HG03439 (cell line): ENCODE measurements around the gene NGRN.
"Not testable (repeated sequence)": the region's sequence is repeated elsewhere in the genome, so short reads cannot be mapped to it uniquely, and the experiment has no call there.

Experiments used
- ATAC-seq: cut with Tn5 transposase; IDR thresholded peaks from one replicate; pipeline ENCODE4 v1.9.1; 2021; ENCODE audit warnings: mild to moderate bottlenecking, moderate library complexity; ENCODE audit not compliant: unreplicated experiment

NGRN gene

GRCh38 chr15:90234096-90234988 lies 31.1 kb upstream of the NGRN start, which contains the start of gene GDPGP1:
Gene GDPGP1, plus strand, starts transcription at chr15:90234209. Its CDS starts 6,700 bp downstream, at chr15:90240909.
- peak; percentile 58 for ATAC-seq

- no peak for ATAC-seq
Observed at GRCh38 chr15:90239371-90239770, 26.1 kb upstream of the NGRN start.

GRCh38 chr15:90240856-90241255 lies 24.6 kb upstream of the NGRN start:
- ATAC-seq, result no peak

- no peak for ATAC-seq
Observed at GRCh38 chr15:90241343-90242192, 23.9 kb upstream of the NGRN start.

DNA sequence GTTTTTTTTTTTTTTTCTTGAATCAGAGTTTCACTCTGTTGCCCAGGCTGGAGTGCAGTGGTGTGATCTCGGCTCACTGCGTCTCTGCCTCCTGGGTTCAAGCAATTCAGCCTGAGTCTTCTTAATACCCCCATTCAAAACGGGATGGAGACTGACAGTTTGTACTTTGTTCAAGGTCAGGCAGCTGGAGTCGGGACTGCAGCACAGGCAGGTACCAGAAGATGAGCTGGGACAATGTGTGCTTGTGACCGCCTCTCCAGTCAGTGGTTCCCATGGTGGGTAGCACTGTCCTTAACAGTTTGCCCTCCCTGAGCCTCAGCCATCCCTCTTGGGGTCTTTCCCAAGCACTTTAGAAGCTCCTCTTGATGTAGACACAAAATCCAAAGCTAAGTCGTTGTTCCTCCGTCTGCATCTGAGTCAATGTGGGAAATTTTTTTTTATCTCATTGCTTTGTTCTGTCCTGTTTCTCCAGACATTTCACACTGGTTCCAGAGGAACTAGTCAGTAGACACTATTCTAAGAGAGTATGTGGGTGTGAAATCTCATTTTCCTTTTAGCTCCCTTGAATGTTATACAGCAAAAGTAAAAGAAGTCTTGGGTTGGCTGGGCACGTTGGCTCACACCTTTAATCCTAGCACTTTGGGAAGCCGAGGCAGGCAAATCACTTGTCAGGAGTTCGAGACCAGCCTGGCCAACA lies 21.4 kb upstream of the NGRN start:
- ATAC-seq, result no peak

DNA sequence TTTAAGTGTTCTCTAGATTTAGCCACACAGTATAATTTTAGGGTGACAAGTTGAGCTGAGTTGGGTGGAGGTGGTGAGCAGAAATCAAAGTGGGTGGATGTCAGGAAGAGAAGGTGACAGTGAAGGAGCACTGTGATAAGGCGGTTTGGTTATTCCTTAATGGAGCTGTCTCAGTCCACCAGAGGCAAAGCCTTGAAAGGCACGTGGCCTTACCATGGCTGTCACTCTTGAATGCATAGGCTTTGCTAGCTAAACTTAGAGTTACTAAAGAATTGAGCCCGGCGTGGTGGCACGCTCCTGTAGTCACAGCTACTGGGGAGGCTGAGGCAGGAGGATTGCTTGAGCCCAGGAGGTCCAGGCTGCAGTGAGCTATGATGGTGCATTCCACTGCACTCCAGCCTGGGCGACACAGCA lies 16.7 kb upstream of the NGRN start:
- no peak for ATAC-seq

- no peak for ATAC-seq
Observed at GRCh38 chr15:90249203-90249863, 16.1 kb upstream of the NGRN start, which contains the start of gene TTLL13. Gene TTLL13, plus strand, starts transcription at chr15:90249556. Its CDS starts 1,075 bp downstream, at chr15:90250631.

DNA sequence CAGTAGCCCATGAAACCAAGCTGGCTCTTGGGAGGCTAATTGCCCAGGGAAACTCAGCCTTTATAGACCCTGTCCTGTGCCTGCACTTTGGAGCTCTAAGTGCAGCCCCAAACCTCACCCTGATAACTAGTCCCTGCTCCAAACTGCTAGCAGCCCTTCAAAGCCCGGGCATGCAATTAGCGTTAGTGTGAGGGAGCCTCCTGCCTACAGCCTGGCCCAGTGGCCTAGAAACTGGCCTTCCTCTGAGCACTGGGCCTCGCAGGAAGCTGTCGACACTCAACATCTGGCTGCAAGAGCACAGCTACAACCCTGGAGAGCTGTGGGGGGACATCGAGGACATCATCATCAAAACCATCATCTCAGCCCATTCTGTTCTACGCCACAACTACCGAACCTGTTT lies 7.7 kb upstream of the NGRN start:
- ATAC-seq, result no peak

GRCh38 chr15:90259524-90259923 lies 5.9 kb upstream of the NGRN start:
- ATAC-seq, result peak; percentile 58

DNA sequence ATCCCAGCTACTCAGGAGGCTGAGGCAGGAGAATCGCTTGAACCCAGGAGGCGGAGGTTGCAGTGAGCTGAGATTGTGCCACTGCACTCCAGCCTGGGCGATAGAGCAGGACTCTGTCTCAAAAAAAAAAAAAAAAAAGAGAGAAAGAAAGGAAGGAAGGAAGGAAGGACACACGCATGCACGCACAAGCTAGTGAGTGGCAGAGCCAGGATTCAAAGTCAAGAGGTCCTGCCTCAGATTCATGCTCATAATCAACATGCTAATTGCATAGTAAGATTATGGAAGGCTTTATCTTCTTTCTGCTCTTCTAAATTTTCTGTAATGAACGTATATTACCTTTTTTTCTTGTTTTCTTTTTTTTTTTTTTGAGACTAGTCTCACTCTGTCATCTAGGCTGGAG lies 4.7 kb upstream of the NGRN start:
- ATAC-seq, result not testable (repeated sequence)

DNA sequence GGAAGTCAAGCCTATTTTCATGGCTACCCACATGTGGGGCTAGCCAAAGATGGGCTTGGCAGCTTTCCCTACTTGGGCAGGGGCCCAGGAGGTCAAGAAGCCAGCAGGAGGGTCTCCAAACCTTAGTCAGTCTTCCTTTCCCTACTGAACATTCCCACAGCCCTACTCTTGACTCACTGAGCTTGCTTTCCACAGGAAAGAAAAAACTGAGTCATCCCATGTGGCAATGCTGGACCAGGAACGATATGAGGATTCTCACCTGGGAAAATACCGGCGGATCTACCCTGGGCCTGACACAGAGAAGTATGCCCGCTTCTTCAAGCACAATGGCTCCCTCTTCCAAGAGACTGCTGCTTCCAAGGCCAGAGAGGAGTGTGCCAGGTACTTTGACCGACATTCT lies 3.7 kb upstream of the NGRN start:
- ATAC-seq, result no peak

DNA sequence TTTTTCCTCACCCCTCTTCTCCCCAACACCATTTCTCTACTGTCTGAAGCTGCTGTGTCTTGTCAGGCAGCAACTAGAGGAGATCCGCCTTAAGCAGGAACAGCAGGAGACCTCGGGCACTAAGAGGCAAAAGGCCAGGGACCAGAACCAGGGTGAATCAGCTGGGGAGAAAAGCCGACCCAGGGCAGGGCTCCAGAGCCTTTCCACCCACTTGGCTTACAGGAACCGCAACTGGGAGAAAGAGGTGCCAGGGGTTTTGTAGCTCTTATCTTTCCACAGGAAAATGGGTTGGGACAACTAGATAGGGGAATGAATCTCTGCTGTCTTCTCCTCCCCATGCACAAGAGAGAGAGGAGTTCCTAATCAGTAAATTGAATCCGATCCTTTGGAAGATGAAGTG lies 3.0 kb upstream of the NGRN start:
- ATAC-seq, result no peak

- ATAC-seq, result no peak
Observed at GRCh38 chr15:90264671-90265070, 801 bp upstream of the NGRN start.

- no peak for ATAC-seq
Observed at GRCh38 chr15:90266061-90266431, 574 bp downstream of the NGRN start.

GRCh38 chr15:90266485-90266884 lies 1.0 kb downstream of the NGRN start:
- ATAC-seq, result no peak

- ATAC-seq, result no peak
Observed at GRCh38 chr15:90268415-90268814, 2.9 kb downstream of the NGRN start.

- ATAC-seq, result no peak
Observed at GRCh38 chr15:90270502-90271150, 5.2 kb downstream of the NGRN start.

DNA sequence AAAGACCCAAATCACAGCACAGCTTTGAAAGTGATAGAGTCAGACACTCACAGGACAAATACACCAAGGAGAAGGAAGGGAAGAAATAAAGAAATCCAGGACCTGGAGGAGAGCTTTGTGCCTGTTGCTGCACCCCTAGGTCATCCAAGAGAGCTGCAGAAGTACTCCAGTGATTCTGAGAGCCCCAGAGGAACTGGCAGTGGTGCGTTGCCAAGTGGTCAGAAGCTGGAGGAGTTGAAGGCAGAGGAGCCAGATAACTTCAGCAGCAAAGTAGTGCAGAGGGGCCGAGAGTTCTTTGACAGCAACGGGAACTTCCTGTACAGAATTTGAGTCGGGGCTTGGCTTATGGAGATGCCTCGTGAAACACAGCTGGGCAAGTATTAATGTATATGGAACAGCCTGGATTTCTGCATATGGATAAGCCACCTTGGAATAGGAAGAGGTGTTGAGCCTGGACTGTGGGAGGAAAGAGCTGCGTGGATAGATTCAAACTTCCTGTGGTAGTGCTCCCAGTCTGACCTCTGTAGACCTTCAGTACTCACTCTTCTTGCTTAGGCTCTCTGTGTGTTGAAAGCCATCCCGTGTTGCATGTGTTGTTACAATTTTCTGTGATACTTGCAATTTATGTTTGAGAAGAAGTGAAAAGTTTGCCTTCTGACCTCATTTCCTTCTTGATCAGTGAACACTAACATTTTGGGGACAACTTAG lies 6.1 kb downstream of the NGRN start:
- no peak for ATAC-seq

GRCh38 chr15:90278467-90278866 lies 13.0 kb downstream of the NGRN start:
- ATAC-seq, result not testable (repeated sequence)
